Stimulated activated CD4-positive, alpha-beta T cell treated with anti-CD3 and anti-CD28 coated beads, Interleukin-1b, Interleukin-23, amount 100 ng/mL, for 24 hours (primary cell): ENCODE data around the gene NXN.
A peak's percentile ranks its signal among the peaks of the same experiment; 100 is the strongest.
"Not testable (repeated sequence)": the region's sequence is repeated elsewhere in the genome, so short reads cannot be mapped to it uniquely, and the experiment has no call there.

Experiments used
- DNase-seq, 4 experiments: peaks; one replicate each; pipeline ENCODE4 v3.0.0-alpha.2; 2020; ENCODE audit warnings: low read depth in 4 of 4, low spot score in 1 of 4

The NXN gene

GRCh38 chr17:802901-803881, 176.4 kb downstream of the NXN start:
- DNase-seq = no peak

GRCh38 chr17:802481-802880, 177.1 kb downstream of the NXN start:
- DNase-seq = no peak

- DNase-seq = no peak
Measured at GRCh38 chr17:801660-802059, 177.9 kb downstream of the NXN start.

- DNase-seq = no peak
Measured at GRCh38 chr17:800446-801242, 178.9 kb downstream of the NXN start.

GRCh38 chr17:799261-799660, 180.3 kb downstream of the NXN start:
- no peak for DNase-seq

- DNase-seq = no peak
Measured at GRCh38 chr17:798246-798645, 181.3 kb downstream of the NXN start.

- no peak for DNase-seq
Measured at GRCh38 chr17:797236-797840, 182.2 kb downstream of the NXN start.

GRCh38 chr17:796609-797008, 183.0 kb downstream of the NXN start:
- DNase-seq = no peak

GRCh38 chr17:795721-796120, 183.9 kb downstream of the NXN start:
- no peak for DNase-seq

- no peak for DNase-seq
Measured at GRCh38 chr17:795276-795675, 184.3 kb downstream of the NXN start.

- peak in 2 of 4 experiments; percentile 17 to 21 for DNase-seq
Measured at GRCh38 chr17:794876-795275, 184.7 kb downstream of the NXN start.

- no peak for DNase-seq
Measured at GRCh38 chr17:792277-792676, 187.3 kb downstream of the NXN start.

- no peak for DNase-seq
Measured at GRCh38 chr17:791829-792228, 187.7 kb downstream of the NXN start.

GRCh38 chr17:790874-791247, 188.7 kb downstream of the NXN start:
- DNase-seq = not testable (repeated sequence)

- not testable (repeated sequence) for DNase-seq
Measured at GRCh38 chr17:789931-790873, 189.4 kb downstream of the NXN start.

GRCh38 chr17:789160-789840, 190.3 kb downstream of the NXN start:
- no peak for DNase-seq

GRCh38 chr17:788551-788950, 191.0 kb downstream of the NXN start:
- DNase-seq = no peak

- no peak for DNase-seq
Measured at GRCh38 chr17:787641-788221, 191.8 kb downstream of the NXN start.

GRCh38 chr17:785901-786300, 193.7 kb downstream of the NXN start:
- not testable (repeated sequence) for DNase-seq

- DNase-seq = no peak
Measured at GRCh38 chr17:784143-784542, 195.4 kb downstream of the NXN start.
